ENCODE measurements around the gene KDM2B.

Gene KDM2B

DNA sequence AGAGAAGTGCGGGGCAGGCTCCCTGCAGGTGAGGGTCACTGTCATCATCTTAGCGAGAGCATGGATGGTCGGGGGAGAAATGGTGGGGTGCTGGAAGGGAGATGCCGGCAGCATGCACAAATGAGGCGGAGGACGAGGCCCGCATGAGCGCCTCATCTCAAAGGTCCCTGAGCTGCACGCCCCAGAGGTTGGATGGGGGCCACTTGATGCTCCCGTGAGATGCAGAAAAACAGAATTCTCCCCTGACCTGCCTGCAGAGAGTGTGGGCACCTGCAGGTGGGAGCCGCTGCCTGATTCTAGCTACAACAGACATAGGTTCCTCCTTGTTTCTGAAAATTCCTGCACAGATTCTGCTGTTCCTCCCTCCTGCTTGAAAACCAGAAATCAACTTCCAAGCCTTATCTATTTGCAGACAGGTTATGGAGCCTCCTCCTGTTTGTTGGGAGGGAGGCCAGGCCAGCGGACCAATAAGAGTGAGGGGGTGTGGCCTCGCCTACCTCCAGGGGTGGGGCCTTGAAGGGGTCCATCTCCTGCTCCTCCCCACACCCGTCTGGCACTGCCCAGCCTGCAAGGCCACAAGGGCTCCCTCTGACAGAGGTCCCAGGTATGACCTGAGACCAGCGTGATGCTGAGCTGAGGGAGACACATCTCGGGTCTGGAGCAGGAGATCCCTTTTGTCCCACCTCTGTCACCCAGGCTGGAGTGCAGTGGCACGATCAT lies 67.2 kb downstream of the KDM2B start:
- Mint-ChIP-seq H3K9me3 (no peaks in the 10 kb centered on the region), H3K27ac (no peak overlapping the region), H3K27me3 (ENCODE audit: low read depth) (no peaks in the 10 kb centered on the region), H3K36me3 (ENCODE audit: low read depth) (peaks cover 42% of the 10 kb centered on the region), H3K4me1 (no peaks in the 10 kb centered on the region), H3K4me3 (no peak overlapping the region)
- TF ChIP-seq, protein P1, sequence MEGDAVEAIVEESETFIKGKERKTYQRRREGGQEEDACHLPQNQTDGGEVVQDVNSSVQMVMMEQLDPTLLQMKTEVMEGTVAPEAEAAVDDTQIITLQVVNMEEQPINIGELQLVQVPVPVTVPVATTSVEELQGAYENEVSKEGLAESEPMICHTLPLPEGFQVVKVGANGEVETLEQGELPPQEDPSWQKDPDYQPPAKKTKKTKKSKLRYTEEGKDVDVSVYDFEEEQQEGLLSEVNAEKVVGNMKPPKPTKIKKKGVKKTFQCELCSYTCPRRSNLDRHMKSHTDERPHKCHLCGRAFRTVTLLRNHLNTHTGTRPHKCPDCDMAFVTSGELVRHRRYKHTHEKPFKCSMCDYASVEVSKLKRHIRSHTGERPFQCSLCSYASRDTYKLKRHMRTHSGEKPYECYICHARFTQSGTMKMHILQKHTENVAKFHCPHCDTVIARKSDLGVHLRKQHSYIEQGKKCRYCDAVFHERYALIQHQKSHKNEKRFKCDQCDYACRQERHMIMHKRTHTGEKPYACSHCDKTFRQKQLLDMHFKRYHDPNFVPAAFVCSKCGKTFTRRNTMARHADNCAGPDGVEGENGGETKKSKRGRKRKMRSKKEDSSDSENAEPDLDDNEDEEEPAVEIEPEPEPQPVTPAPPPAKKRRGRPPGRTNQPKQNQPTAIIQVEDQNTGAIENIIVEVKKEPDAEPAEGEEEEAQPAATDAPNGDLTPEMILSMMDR (IDR thresholded peaks at IDR 0.05; ENCODE audit: unreplicated experiment in 3 of 3) = no peak

DNA sequence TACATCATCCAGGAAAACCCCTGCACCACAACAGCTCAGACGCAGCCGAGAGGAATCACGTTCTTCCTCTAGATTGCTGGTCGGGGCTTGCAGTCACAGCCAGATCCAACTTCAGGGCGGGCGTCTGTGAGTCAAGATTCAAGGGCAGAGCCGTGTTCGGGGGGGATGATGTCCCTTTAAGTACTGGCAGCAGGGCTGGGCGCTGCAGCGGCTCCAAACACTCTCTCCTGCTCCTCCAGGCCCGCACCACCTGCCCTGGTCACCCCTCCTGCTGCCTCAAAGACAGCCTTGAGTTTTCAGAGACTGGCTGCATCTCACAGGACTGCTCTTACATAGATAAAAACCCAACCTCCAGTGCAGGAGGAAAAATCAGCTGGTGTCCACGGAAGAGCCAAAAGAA lies 68.3 kb downstream of the KDM2B start:
- TF ChIP-seq, protein P1 (IDR thresholded peaks at IDR 0.05; ENCODE audit: unreplicated experiment in 3 of 3) = no peak
- Mint-ChIP-seq H3K36me3 (ENCODE audit: low read depth) (peaks cover 48% of the 10 kb centered on the region), H3K27me3 (ENCODE audit: low read depth) (no peaks in the 10 kb centered on the region), H3K9me3 (no peaks in the 10 kb centered on the region), H3K27ac (no peak overlapping the region), H3K4me3 (no peak overlapping the region), H3K4me1 (no peaks in the 10 kb centered on the region)

DNA sequence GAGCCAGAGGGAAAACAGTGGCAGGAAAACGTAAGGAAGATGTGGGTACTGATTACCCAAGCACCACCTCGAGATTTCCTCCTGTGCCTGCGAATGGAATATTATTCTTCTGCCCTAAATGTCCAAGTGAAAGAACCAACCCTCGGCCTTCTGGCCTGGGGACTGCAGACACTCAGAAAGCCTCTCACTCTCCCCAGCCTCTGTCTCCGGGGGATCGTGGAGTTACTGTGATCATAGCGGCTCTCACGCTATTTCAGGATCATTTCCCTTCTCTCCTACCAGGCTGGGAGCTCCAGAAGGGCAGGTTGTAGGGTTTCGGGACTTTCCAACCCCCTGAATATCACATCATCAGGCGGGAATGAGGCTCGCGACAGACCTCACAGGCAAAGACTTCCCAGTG lies 68.9 kb downstream of the KDM2B start:
- Mint-ChIP-seq H3K4me1 (no peaks in the 10 kb centered on the region), H3K4me3 (no peak overlapping the region), H3K27ac (no peak overlapping the region), H3K9me3 (no peaks in the 10 kb centered on the region), H3K36me3 (ENCODE audit: low read depth) (peaks cover 51% of the 10 kb centered on the region), H3K27me3 (ENCODE audit: low read depth) (no peaks in the 10 kb centered on the region)
- TF ChIP-seq, protein P1 (IDR thresholded peaks at IDR 0.05; ENCODE audit: unreplicated experiment in 3 of 3) = no peak

DNA sequence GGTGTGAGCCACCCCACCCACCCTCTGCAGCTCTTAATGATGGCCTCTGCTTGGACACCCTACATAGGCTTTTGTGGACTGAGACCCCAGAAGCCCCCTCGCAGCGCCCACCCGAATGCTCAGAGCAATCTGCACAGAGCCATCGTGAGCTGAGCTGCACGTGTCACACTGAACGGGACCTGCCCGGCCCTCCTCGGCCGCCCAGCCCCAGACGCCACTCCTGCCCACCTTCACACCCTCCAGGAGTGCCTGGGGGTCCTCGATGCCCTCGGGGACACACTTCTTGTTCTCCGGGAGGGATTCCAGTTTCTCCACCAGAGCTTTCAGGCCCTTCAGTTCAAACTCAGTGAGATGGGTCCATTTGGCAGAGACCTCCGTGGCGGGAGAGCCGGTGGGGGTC lies 71.5 kb downstream of the KDM2B start:
- no peak overlapping the region for H3K27ac Mint-ChIP-seq
- TF ChIP-seq, protein P1 (IDR thresholded peaks at IDR 0.05; ENCODE audit: unreplicated experiment in 3 of 3) = no peak
- no peak overlapping the region for H3K4me3 Mint-ChIP-seq
- no peaks in the 10 kb centered on the region for H3K9me3 Mint-ChIP-seq
- no peaks in the 10 kb centered on the region for H3K27me3 Mint-ChIP-seq (ENCODE audit: low read depth)
- H3K36me3 Mint-ChIP-seq (ENCODE audit: low read depth) = peaks cover 40% of the 10 kb centered on the region
- H3K4me1 Mint-ChIP-seq = no peaks in the 10 kb centered on the region

DNA sequence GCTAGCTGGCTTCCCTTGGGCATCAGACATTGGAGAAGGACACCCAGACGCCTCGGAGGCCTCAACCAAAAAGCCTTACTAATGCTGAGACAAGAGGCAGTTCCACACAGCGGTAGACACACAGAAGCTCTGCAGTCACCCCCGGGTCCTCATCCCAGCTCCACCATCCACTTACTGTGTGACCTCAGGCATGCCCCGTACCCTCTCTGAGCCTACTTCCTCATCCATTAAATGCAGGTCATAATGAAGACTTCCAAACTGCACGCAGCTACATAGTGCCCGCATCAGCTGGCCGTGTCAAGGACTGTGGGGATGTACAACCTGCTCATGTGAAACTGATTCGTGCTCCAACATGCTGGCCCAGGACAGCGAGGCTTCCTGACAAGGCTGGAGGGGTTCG lies 72.3 kb downstream of the KDM2B start:
- Mint-ChIP-seq H3K4me3 (no peak overlapping the region), H3K27ac (no peak overlapping the region), H3K27me3 (ENCODE audit: low read depth) (no peaks in the 10 kb centered on the region), H3K4me1 (no peaks in the 10 kb centered on the region), H3K36me3 (ENCODE audit: low read depth) (peaks cover 40% of the 10 kb centered on the region), H3K9me3 (no peaks in the 10 kb centered on the region)
- TF ChIP-seq, protein P1 (IDR thresholded peaks at IDR 0.05; ENCODE audit: unreplicated experiment in 3 of 3) = no peak

DNA sequence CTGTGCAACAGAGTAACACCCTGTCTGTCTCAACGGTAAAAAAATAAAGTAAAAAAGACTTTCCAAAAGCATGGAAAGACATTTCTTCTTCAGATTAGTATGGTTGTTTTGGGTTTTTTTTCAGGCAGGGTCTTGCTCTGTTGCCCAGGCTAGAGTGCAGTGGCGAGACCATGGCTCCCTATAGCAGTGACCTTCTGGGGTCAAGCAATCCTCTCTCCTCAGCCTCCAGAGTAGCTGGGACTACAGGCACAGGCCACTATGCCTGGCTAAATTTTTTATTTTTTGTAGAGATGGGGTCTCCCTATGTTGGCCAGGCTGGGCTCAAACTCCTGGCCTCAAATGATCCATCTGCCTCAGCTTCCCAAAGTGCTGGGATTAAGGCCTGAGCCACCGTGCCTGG lies 72.8 kb downstream of the KDM2B start:
- TF ChIP-seq, protein P1 (IDR thresholded peaks at IDR 0.05; ENCODE audit: unreplicated experiment in 3 of 3) = no peak
- no peaks in the 10 kb centered on the region for H3K4me1 Mint-ChIP-seq
- no peak overlapping the region for H3K27ac Mint-ChIP-seq
- H3K27me3 Mint-ChIP-seq (ENCODE audit: low read depth) = no peaks in the 10 kb centered on the region
- H3K9me3 Mint-ChIP-seq = no peaks in the 10 kb centered on the region
- H3K36me3 Mint-ChIP-seq (ENCODE audit: low read depth) = peaks cover 36% of the 10 kb centered on the region
- no peak overlapping the region for H3K4me3 Mint-ChIP-seq

Measured in nephron (organoid).